ENCODE data around the gene HEXB. TPM values are rescaled to one million over a fixed set of nuclear protein-coding genes. Genes with fewer than 3 reads are reported as not detected.
A peak's percentile ranks its signal among the peaks of the same experiment; 100 is the strongest.

HEXB gene
- total and polyA plus RNA-seq, 2 of the 13 experiments (the other 11 are each of a cell fraction or from before 2014, with no cell fraction given), result 100 to 104 TPM

GRCh38 chr5:74640954-74641734 is 43.9 kb upstream of the HEXB start (continued):
- TF ChIP-seq ZNF232 (CRISPR knock-in tag; IDR thresholded peaks at IDR 0.05; ENCODE audit: borderline replicate concordance) (peak; percentile 63; the same call in 1 of the 2 replicates), ZFY (CRISPR knock-in tag; IDR thresholded peaks at IDR 0.05) (no peak; the same call in none of the 2 replicates), SIN3A (IDR thresholded peaks at IDR 0.05; ENCODE audit: borderline replicate concordance, low read depth, low read length) (peak; percentile 84; the same call in 1 of the 2 replicates), GLI4 (CRISPR knock-in tag; IDR thresholded peaks at IDR 0.05; ENCODE audit: borderline replicate concordance) (no peak), KLF16 (CRISPR knock-in tag; IDR thresholded peaks at IDR 0.05) (peak in 1 of 2 experiments; percentile 5; a peak in 1 of 4 replicates), ZNF138 (CRISPR knock-in tag; IDR thresholded peaks at IDR 0.05; ENCODE audit: low read depth) (peak; percentile 6; the same call in 1 of the 2 replicates), MTERF4 (CRISPR knock-in tag; IDR thresholded peaks at IDR 0.05) (0 out of 2 replicates have a peak, but pooled peaks have one; percentile 4), HDAC6 (IDR thresholded peaks at IDR 0.05; ENCODE audit: low read depth, low read length) (0 out of 2 replicates have a peak, but pooled peaks have one; percentile 4), ARID3A (IDR thresholded peaks at IDR 0.05; ENCODE audit: low read depth, low read length) (peak; percentile 6; the same call in 1 of the 2 replicates), CHCHD3 (CRISPR knock-in tag; IDR thresholded peaks at IDR 0.05) (no peak), ZNF781 (CRISPR knock-in tag; IDR thresholded peaks at IDR 0.05; ENCODE audit: borderline replicate concordance, not compliant biosample characterization) (no peak), KLF6 (CRISPR knock-in tag; IDR thresholded peaks at IDR 0.05) (no peak), GTF3A (CRISPR knock-in tag; conservative IDR thresholded peaks at IDR 0.05) (no peak), EED (CRISPR knock-in tag; IDR thresholded peaks at IDR 0.05) (no peak), GPN1 (CRISPR knock-in tag; IDR thresholded peaks at IDR 0.05; ENCODE audit: borderline replicate concordance) (no peak), ZNF879 (CRISPR knock-in tag; IDR thresholded peaks at IDR 0.05) (no peak), ZBTB1 (CRISPR knock-in tag; IDR thresholded peaks at IDR 0.05; ENCODE audit: borderline replicate concordance) (no peak)
- TF ChIP-seq, protein P1, sequence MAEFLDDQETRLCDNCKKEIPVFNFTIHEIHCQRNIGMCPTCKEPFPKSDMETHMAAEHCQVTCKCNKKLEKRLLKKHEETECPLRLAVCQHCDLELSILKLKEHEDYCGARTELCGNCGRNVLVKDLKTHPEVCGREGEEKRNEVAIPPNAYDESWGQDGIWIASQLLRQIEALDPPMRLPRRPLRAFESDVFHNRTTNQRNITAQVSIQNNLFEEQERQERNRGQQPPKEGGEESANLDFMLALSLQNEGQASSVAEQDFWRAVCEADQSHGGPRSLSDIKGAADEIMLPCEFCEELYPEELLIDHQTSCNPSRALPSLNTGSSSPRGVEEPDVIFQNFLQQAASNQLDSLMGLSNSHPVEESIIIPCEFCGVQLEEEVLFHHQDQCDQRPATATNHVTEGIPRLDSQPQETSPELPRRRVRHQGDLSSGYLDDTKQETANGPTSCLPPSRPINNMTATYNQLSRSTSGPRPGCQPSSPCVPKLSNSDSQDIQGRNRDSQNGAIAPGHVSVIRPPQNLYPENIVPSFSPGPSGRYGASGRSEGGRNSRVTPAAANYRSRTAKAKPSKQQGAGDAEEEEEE (CRISPR knock-in tag; IDR thresholded peaks at IDR 0.05; ENCODE audit: borderline replicate concordance), result no peak
- TF ChIP-seq, protein P2, sequence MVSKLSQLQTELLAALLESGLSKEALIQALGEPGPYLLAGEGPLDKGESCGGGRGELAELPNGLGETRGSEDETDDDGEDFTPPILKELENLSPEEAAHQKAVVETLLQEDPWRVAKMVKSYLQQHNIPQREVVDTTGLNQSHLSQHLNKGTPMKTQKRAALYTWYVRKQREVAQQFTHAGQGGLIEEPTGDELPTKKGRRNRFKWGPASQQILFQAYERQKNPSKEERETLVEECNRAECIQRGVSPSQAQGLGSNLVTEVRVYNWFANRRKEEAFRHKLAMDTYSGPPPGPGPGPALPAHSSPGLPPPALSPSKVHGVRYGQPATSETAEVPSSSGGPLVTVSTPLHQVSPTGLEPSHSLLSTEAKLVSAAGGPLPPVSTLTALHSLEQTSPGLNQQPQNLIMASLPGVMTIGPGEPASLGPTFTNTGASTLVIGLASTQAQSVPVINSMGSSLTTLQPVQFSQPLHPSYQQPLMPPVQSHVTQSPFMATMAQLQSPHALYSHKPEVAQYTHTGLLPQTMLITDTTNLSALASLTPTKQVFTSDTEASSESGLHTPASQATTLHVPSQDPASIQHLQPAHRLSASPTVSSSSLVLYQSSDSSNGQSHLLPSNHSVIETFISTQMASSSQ (IDR thresholded peaks at IDR 0.05; ENCODE audit: low read depth), result no peak; the same call in 1 of the 2 replicates
- TF ChIP-seq, protein P2 (CRISPR knock-in tag; IDR thresholded peaks at IDR 0.05; ENCODE audit: borderline replicate concordance), result peak; percentile 59; the same call in 1 of the 2 replicates

All from HepG2 (cell line).